Stimulated activated CD4-positive, alpha-beta T cell treated with anti-CD3 and anti-CD28 coated beads, Interleukin-15, amount 100 ng/mL, for 1 hour (primary cell): ENCODE measurements around the gene ARHGEF3.
A peak's percentile ranks its signal among the peaks of the same experiment; 100 is the strongest.

Experiments
- DNase-seq, 2 donors: peaks; one replicate each; pipeline ENCODE4 v3.0.0-alpha.2; 2020; ENCODE audit warnings: low read depth in 1 of 2, low spot score in 1 of 2

ARHGEF3 gene

DNA sequence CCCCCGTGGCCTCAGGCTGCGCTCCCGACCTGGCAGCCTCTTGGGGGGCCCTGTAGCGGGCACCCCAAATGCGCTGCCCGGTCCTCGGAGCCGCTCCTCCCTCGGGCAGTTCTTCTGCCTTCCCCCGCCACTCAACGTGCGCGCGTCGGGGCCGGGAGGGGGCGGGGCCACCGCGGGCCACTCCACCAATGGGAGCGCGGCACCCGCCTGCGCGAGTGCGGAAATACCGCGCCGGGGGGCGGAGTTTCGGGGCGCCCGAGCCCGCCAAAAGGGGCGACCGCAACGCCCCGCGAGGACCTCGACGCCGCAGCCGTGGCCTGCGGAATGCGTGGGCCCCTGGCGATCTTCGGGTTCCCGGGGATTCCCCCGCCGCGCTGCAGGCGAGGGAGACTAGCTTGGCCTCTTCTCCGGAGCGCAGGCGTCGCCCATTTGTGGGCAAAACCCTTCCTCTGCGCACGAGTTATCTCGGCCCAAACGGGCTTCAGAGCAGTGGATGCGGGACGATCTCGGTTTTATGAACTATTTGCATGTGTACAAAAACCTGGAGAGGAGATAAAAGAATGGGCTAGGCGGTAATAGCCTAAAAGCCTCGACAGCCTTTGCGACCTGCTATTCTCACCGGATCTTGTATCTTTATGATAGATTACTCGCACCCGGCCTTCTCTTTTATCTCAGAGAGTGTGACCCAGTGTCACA lies 118.5 kb downstream of the ARHGEF3 start, which contains the start of gene TASOR:
TSS of gene TASOR (minus strand) at position 144 of the 696 bp plus-strand sequence. CDS start 259 bp downstream, outside the sequence.
- DNase-seq, result peak; percentile 74 to 84

DNA sequence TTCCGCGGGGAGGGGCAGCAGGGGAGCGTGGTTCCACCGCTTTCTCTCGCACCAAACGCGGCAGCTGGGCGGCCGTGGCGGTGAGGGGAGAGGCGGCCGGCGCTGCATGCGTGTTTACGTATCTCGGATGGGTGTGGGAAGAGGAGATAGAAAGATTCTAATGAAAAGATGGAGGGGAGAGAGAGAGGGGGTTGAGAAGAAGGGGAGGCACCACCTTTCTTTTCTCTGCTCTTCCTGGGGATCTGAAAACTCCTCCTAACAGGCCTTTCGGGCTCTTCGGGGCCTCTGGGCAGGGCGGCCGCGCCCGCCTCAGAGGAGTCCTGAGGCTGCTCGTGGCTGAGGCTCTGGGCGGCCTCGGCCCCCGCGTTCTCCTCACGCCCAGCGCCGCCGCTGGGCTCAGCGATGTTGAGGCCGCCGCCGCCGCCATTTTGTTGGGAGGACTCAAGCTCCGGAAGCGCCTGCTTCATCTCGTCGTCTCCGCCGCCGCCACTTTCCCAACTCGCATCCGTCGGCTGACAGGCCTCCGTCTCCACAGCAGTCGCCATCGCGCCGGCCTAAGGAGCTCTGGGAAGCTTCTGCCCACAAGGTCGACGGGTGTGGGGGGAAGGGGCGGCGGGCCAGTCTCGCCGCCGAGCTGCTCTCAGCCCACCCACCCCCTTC lies 119.2 kb downstream of the ARHGEF3 start:
- peak; percentile 57 to 62 for DNase-seq

DNA sequence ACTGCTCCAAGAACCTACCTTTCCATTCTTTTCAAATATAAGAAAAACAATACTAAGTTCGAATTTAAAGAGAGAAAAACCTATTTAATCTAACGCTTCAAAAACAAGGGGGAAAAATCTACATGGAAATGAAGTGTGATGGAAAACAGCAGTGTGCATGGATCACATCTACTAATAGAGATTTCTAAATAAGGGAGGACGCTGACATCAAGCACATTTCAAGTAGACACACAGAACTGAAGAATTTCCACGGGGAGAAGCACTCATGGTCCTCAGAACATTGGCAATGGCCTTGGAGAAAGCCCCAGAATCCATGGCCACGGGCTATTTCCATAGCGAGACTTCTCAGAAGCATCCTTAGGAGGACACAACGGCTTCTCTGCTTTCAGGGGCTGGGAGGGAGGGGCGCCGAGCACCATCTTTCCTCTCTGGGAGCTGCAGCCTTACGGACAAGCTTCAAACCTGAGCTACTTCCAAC lies 119.7 kb downstream of the ARHGEF3 start:
- DNase-seq, result no peak

- DNase-seq, result no peak
Observed at GRCh38 chr3:56680054-56680580, 121.6 kb downstream of the ARHGEF3 start.
